Caco-2 (cell line): Measurements from ENCODE around the gene TP53TG5. TPM values are rescaled to one million over a fixed set of nuclear protein-coding genes. Genes with fewer than 3 reads are reported as not detected.

Experiments
- BruUV-seq: library from RNA; stranded (reverse); fragments of 400-500 nt; replicated peaks from 2 replicates; lab custom pipeline; 2021; lab: Mats Ljungman, UMichigan
- CTCF ChIA-PET: fragments of 300-600 bp; sonication (Branson Sonifier 250); formaldehyde crosslinking; loops from one replicate; lab custom pipeline; 2022; ENCODE audit warnings: antibody characterized with exemption; lab: Charles Lee
- POLR2A ChIA-PET: fragments of 300-600 bp; sonication (Branson Sonifier 250); formaldehyde crosslinking; loops from one replicate; lab custom pipeline; 2022; ENCODE audit warnings: antibody characterized with exemption; lab: Charles Lee
- DNase-seq, 2 experiments: peaks; one replicate each; pipeline versions ENCODE4 v3.0.0 to v3.0.0-alpha.2; 2020 to 2022
- H3K27me3 ChIP-seq: replicated peaks from 2 replicates; pipeline ENCODE4 v1.6.0; 2011; ENCODE audit warnings: low read length; ENCODE audit not compliant: control insufficient read depth, insufficient read depth
- H3K36me3 ChIP-seq: 2 replicates; pipeline ENCODE4 v1.5.1; 2011; ENCODE audit warnings: low read length; ENCODE audit not compliant: control insufficient read depth, insufficient read depth
- H3K4me1 ChIP-seq: fragments of 250-450 bp; sonication (Bioruptor Pico); 2 replicates; pipeline ENCODE4 v1.5.1; 2020; ENCODE audit warnings: mild to moderate bottlenecking
- H3K4me3 ChIP-seq: 2 replicates; pipeline ENCODE4 v1.5.1; 2011; ENCODE audit warnings: low read depth, mild to moderate bottlenecking, control low read depth, low read length
- H3K9me3 ChIP-seq: fragments of 250-450 bp; sonication (Bioruptor Pico); 2 replicates; pipeline ENCODE4 v1.5.1; 2020; ENCODE audit warnings: mild to moderate bottlenecking, moderate library complexity
- H3K27ac Mint-ChIP-seq: one replicate; pipeline ENCODE4 v1.8.0; 2022; ENCODE audit warnings: mixed read lengths; ENCODE audit not compliant: unreplicated experiment
- H3K27me3 Mint-ChIP-seq: one replicate; pipeline ENCODE4 v1.8.0; 2022; ENCODE audit warnings: mixed read lengths; ENCODE audit not compliant: insufficient read depth, unreplicated experiment
- H3K36me3 Mint-ChIP-seq: one replicate; pipeline ENCODE4 v1.8.0; 2022; ENCODE audit warnings: mild to moderate bottlenecking, mixed read lengths; ENCODE audit not compliant: insufficient read depth, unreplicated experiment
- H3K4me1 Mint-ChIP-seq: one replicate; pipeline ENCODE4 v1.8.0; 2022; ENCODE audit warnings: low read depth, mixed read lengths; ENCODE audit not compliant: unreplicated experiment
- H3K4me3 Mint-ChIP-seq: one replicate; pipeline ENCODE4 v1.8.0; 2022; ENCODE audit warnings: mild to moderate bottlenecking, moderate library complexity, mixed read lengths; ENCODE audit not compliant: unreplicated experiment
- H3K9me3 Mint-ChIP-seq: one replicate; pipeline ENCODE4 v1.8.0; 2022; ENCODE audit warnings: mixed read lengths; ENCODE audit not compliant: unreplicated experiment
- intact Hi-C: fragments of 100-400 bp; cut with micrococcal nuclease; formaldehyde crosslinking; loops from one replicate; pipeline ENCODE4 v1.10.0; 2022; ENCODE audit not compliant: unreplicated experiment
- total RNA-seq: library from RNA; stranded (reverse); gene quantifications from 2 replicates; pipeline ENCODE4 v1.2.3, GENCODE V29; 2022
- TF ChIP-seq, protein P1 (sequence below), 2 experiments: fragments of 200-600 bp in 1 of 2; IDR thresholded peaks; 1 replicate in 1 of 2; 2 replicates in 1 of 2; pipeline versions ENCODE4 v1.5.1 to v1.8.0; 2011 to 2022; ENCODE audit warnings: antibody characterized with exemption in 1 of 2, control low read depth in 1 of 2, inconsistent platforms in 1 of 2, low read depth in 1 of 2, low read length in 1 of 2, mild to moderate bottlenecking in 1 of 2, moderate library complexity in 1 of 2; ENCODE audit not compliant: insufficient read depth in 1 of 2, severe bottlenecking in 1 of 2, unreplicated experiment in 1 of 2

Gene TP53TG5
- total RNA-seq, 1 experiment from 2014 or later: not detected

GRCh38 chr20:45395114-45395415 is 16.9 kb upstream of the TP53TG5 start:
- no peaks in the 10 kb centered on the region for H3K4me1 Mint-ChIP-seq
- H3K27me3 Mint-ChIP-seq: no peaks in the 10 kb centered on the region
- POLR2A ChIA-PET: no interaction called here
- H3K4me3 Mint-ChIP-seq: no peak overlapping the region
- CTCF ChIA-PET: no interaction called here
- no peaks in the 10 kb centered on the region for H3K36me3 Mint-ChIP-seq
- intact Hi-C loops: no loop called here
- TF ChIP-seq, protein P1, sequence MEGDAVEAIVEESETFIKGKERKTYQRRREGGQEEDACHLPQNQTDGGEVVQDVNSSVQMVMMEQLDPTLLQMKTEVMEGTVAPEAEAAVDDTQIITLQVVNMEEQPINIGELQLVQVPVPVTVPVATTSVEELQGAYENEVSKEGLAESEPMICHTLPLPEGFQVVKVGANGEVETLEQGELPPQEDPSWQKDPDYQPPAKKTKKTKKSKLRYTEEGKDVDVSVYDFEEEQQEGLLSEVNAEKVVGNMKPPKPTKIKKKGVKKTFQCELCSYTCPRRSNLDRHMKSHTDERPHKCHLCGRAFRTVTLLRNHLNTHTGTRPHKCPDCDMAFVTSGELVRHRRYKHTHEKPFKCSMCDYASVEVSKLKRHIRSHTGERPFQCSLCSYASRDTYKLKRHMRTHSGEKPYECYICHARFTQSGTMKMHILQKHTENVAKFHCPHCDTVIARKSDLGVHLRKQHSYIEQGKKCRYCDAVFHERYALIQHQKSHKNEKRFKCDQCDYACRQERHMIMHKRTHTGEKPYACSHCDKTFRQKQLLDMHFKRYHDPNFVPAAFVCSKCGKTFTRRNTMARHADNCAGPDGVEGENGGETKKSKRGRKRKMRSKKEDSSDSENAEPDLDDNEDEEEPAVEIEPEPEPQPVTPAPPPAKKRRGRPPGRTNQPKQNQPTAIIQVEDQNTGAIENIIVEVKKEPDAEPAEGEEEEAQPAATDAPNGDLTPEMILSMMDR (IDR thresholded peaks at IDR 0.05; ENCODE audit: insufficient read depth in 1 of 2, low read depth in 1 of 2, low read length in 1 of 2, severe bottlenecking in 1 of 2, unreplicated experiment in 1 of 2): no peak
- no peak overlapping the region for H3K27ac Mint-ChIP-seq
- Histone ChIP-seq H3K4me1 (no peaks in the 10 kb centered on the region), H3K9me3 (peaks cover 18% of the 10 kb centered on the region), H3K27me3 (no peaks in the 10 kb centered on the region), H3K36me3 (no peaks in the 10 kb centered on the region), H3K4me3 (no peak overlapping the region)
- H3K9me3 Mint-ChIP-seq: peaks cover 29% of the 10 kb centered on the region
- no TSS peak for BruUV-seq
- DNase-seq: no peak

DNA sequence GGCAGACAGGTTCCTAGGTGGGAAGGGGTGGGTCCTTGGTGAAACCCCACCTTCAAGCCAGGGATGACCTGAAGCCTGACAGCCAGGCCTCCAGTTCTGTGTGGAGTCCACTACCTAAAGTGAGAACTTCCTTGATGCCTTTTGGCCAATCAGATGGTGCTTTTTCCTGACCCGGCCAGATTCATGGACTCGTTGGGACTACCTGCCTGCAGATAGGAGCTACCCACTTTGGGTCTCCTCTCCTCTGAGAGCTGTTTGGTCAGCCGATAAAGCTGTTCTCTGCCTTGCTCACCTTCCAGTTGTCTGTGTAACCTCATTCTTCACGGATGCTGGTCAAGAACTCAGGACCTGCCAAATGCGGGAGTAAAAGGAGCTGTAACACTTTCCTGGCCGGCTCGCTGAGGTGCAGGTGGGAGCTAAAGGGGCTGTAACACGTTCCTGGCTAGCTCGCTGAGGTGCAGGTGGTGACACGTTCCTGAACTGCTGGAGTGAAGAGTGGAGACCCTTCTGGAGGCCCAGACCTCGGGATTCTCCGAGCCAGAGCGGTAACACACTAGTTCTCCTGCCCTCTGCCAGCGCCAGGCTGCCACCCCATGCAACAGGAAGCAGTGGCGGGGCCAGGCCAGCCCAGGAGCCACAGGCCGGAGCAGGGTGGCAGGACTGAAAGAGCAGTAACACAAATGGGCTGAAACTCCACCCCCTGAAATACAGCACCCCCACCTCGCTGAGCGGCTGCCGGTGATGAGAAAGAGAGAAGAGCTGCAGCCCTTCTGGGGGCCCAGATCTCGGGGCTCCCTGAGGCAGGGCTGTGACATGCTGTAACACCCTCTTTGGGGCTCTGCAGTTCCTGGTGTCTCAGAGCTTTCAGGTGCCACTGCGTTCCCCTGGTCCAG is 16.3 kb upstream of the TP53TG5 start:
- Histone ChIP-seq H3K9me3 (peaks cover 13% of the 10 kb centered on the region), H3K27me3 (no peaks in the 10 kb centered on the region), H3K4me1 (no peaks in the 10 kb centered on the region), H3K36me3 (no peaks in the 10 kb centered on the region), H3K4me3 (no peak overlapping the region)
- POLR2A ChIA-PET: no interaction called here
- no peak for DNase-seq
- no peaks in the 10 kb centered on the region for H3K36me3 Mint-ChIP-seq
- H3K27me3 Mint-ChIP-seq: peaks cover 2% of the 10 kb centered on the region
- peaks cover 23% of the 10 kb centered on the region for H3K9me3 Mint-ChIP-seq
- no peaks in the 10 kb centered on the region for H3K4me1 Mint-ChIP-seq
- no peak overlapping the region for H3K4me3 Mint-ChIP-seq
- BruUV-seq: no TSS peak
- CTCF ChIA-PET: interaction anchor here (0.7 to 1.8 kb wide), 4 partner anchors 11 to 42 kb away, joined by 3 to 8 read pairs (median 4); partner anchors contain the start of gene SYS1
- TF ChIP-seq, protein P1 (IDR thresholded peaks at IDR 0.05; ENCODE audit: insufficient read depth in 1 of 2, low read depth in 1 of 2, low read length in 1 of 2, severe bottlenecking in 1 of 2, unreplicated experiment in 1 of 2): no peak
- no peak overlapping the region for H3K27ac Mint-ChIP-seq
- intact Hi-C loops: no loop called here

- peaks cover 5% of the 10 kb centered on the region; the same call in 1 of the 2 replicates for H3K9me3 ChIP-seq
- ChIA-PET CTCF (interaction anchor here (0.6 to 2.2 kb wide), 12 partner anchors 13 to 542 kb away, joined by 3 to 23 read pairs (median 8); partner anchors contain the start of genes DBNDD2, PIGT and SYS1), POLR2A (interaction anchor here (0.7 kb wide), 1 partner anchor 14 kb away, joined by 3 read pairs; no protein-coding TSS in a partner anchor)
- H3K36me3 ChIP-seq: no peaks in the 10 kb centered on the region
- Mint-ChIP-seq H3K4me3 (no peak overlapping the region), H3K27ac (no peak overlapping the region), H3K27me3 (peaks cover 2% of the 10 kb centered on the region), H3K9me3 (peaks cover 12% of the 10 kb centered on the region), H3K4me1 (no peaks in the 10 kb centered on the region), H3K36me3 (no peaks in the 10 kb centered on the region)
- TF ChIP-seq, protein P1 (IDR thresholded peaks at IDR 0.05; ENCODE audit: insufficient read depth in 1 of 2, low read depth in 1 of 2, low read length in 1 of 2, severe bottlenecking in 1 of 2, unreplicated experiment in 1 of 2): no peak
- no peaks in the 10 kb centered on the region for H3K27me3 ChIP-seq
- no peaks in the 10 kb centered on the region for H3K4me1 ChIP-seq
- intact Hi-C loops: no loop called here
- DNase-seq: peak in 1 of 2 experiments; percentile 46
- H3K4me3 ChIP-seq: no peak overlapping the region
- BruUV-seq: no TSS peak
Measured at GRCh38 chr20:45392733-45393132, 14.6 kb upstream of the TP53TG5 start.
